Left lung (tissue), 14 donors: ENCODE results near the gene HNMT. TPM values are rescaled to one million over a fixed set of nuclear protein-coding genes. Genes with fewer than 3 reads are reported as not detected.
A peak's percentile ranks its signal among the peaks of the same experiment; 100 is the strongest.
"Not testable (repeated sequence)": the region's sequence is repeated elsewhere in the genome, so short reads cannot be mapped to it uniquely, and the experiment has no call there.

Experiments
- ATAC-seq: fragments of 200-7000 bp; cut with Tn5 transposase; one replicate; pipeline ENCODE4 v1.9.1; 2020; ENCODE audit warnings: moderate library complexity
- DNase-seq, 4 donors: peaks; one replicate each; pipeline ENCODE4 v3.0.0-alpha.2; 2013 to 2020
- H3K27ac ChIP-seq, 2 donors: fragments of 200-600 bp; sonication (generic) in 1 of 2; one replicate each; pipeline versions ENCODE4 v1.5.0 to v1.8.0; 2020 to 2021
- H3K27me3 ChIP-seq, 2 donors: fragments of 200-600 bp; sonication (generic) in 1 of 2; one replicate each; pipeline versions ENCODE4 v1.5.0 to v1.8.0; 2020 to 2021
- H3K36me3 ChIP-seq, 2 donors: fragments of 200-600 bp; sonication (generic) in 1 of 2; one replicate each; pipeline versions ENCODE4 v1.5.0 to v1.8.0; 2020 to 2021
- H3K4me1 ChIP-seq, 2 donors: fragments of 200-600 bp; one replicate each; pipeline ENCODE4 v1.8.0; 2021
- H3K4me3 ChIP-seq, 2 donors: fragments of 200-600 bp; sonication (generic) in 1 of 2; one replicate each; pipeline versions ENCODE4 v1.5.0 to v1.8.0; 2020 to 2021; ENCODE audit warnings: mild to moderate bottlenecking in 1 of 2
- H3K9me3 ChIP-seq, 2 donors: fragments of 200-600 bp; sonication (generic) in 1 of 2; one replicate each; pipeline versions ENCODE4 v1.5.0 to v1.8.0; 2020 to 2021
- intact Hi-C, 2 donors: fragments of 100-400 bp; cut with DNase I; formaldehyde crosslinking; loops; one replicate each; pipeline versions ENCODE4 v1.11.2 to v1.14.2; 2022
- long read RNA-seq, 12 donors: library from polyadenylated mRNA in 2 of 12; unstranded in 2 of 12; transcript quantifications; one replicate each; pipeline ENCODE4 v2.0.0 and lab custom pipeline, GENCODE V29; 2019 to 2026
- polyA plus RNA-seq, 6 donors: library from polyadenylated mRNA; unstranded; fragments of 120-200 nt; gene quantifications; one replicate each; pipeline ENCODE4 v1.2.1, GENCODE V29; 2013; ENCODE audit not compliant: insufficient read length in 6 of 6
- total RNA-seq, 2 donors: library from RNA; stranded (reverse); fragmentation: NEBNext Ultra II Directional; extraction: Animal tissue kit (Norgen Biotek cat#: 25700); gene quantifications; one replicate each; pipeline ENCODE4 v1.2.1, GENCODE V29; 2021
- TF ChIP-seq, protein P1 (sequence below), 2 donors: fragments of 200-600 bp; sonication (generic) in 1 of 2; IDR thresholded peaks; one replicate each; pipeline versions ENCODE4 v1.5.0 to v1.8.0; 2021; ENCODE audit warnings: antibody characterized with exemption in 2 of 2
- donor health status: DM: no; HTN: yes; CAD: no.
- donor health status: DM: no; HTN: no; CAD: no.

HNMT gene
- 10 to 100 TPM; 53.0 to 61.9 TPM for total RNA-seq
- 10 to 100 TPM; 74.1 to 98.9 (median 88.8) TPM for polyA plus RNA-seq
- long read RNA-seq, donor 1, transcript HNMT-202 (6 exons, 3,295 nt): major isoform, 33 of 37 reads
- long read RNA-seq, donor 1, partial matches to known transcripts: 0 of 37 reads
- long read RNA-seq, donor 1, other reads (novel, unspliced or antisense): 0 of 37 reads
- long read RNA-seq, donor 2, transcript HNMT-202 (6 exons, 3,295 nt): major isoform, 27 of 32 reads
- long read RNA-seq, donor 2, partial matches to known transcripts: 0 of 32 reads
- long read RNA-seq, donor 2, other reads (novel, unspliced or antisense): 0 of 32 reads
- long read RNA-seq, donor 3, transcript HNMT-202 (6 exons, 3,295 nt): major isoform, 26 of 30 reads
- long read RNA-seq, donor 3, partial matches to known transcripts: 0 of 30 reads
- long read RNA-seq, donor 3, other reads (novel, unspliced or antisense): 0 of 30 reads
- long read RNA-seq, donor 4, transcript HNMT-201 (2 exons, 504 nt): major isoform, 11 of 26 reads
- long read RNA-seq, donor 4, transcript HNMT-202 (6 exons, 3,295 nt): minor isoform, 10 of 26 reads
- long read RNA-seq, donor 4, partial matches to known transcripts: 0 of 26 reads
- long read RNA-seq, donor 4, other reads (novel, unspliced or antisense): 5 of 26 reads
- long read RNA-seq, donor 5, transcript HNMT-201 (2 exons, 504 nt): minor isoform, 8 of 48 reads
- long read RNA-seq, donor 5, transcript HNMT-202 (6 exons, 3,295 nt): major isoform, 39 of 48 reads
- long read RNA-seq, donor 5, partial matches to known transcripts: 0 of 48 reads
- long read RNA-seq, donor 5, other reads (novel, unspliced or antisense): 0 of 48 reads
- long read RNA-seq, donor 6, transcript HNMT-202 (6 exons, 3,295 nt): major isoform, 34 of 43 reads
- long read RNA-seq, donor 6, transcript HNMT-201 (2 exons, 504 nt): minor isoform, 8 of 43 reads
- long read RNA-seq, donor 6, partial matches to known transcripts: 0 of 43 reads
- long read RNA-seq, donor 6, other reads (novel, unspliced or antisense): 0 of 43 reads
- long read RNA-seq, donor 7, transcript HNMT-202 (6 exons, 3,295 nt): major isoform, 16 of 20 reads
- long read RNA-seq, donor 7, partial matches to known transcripts: 0 of 20 reads
- long read RNA-seq, donor 7, other reads (novel, unspliced or antisense): 0 of 20 reads
- long read RNA-seq, donor 8, transcript HNMT-202 (6 exons, 3,295 nt): major isoform, 11 of 17 reads
- long read RNA-seq, donor 8, partial matches to known transcripts: 0 of 17 reads
- long read RNA-seq, donor 8, other reads (novel, unspliced or antisense): 0 of 17 reads
- long read RNA-seq, donor 9: 0 reads
- long read RNA-seq, donor 10, transcript HNMT-202 (6 exons, 3,295 nt): major isoform, 11 of 18 reads
- long read RNA-seq, donor 10, partial matches to known transcripts: 0 of 18 reads
- long read RNA-seq, donor 10, other reads (novel, unspliced or antisense): 3 of 18 reads
- long read RNA-seq, donor 11, transcript HNMT-202 (6 exons, 3,295 nt): major isoform, 10 of 10 reads
- long read RNA-seq, donor 11, partial matches to known transcripts: 0 of 10 reads
- long read RNA-seq, donor 11, other reads (novel, unspliced or antisense): 0 of 10 reads
- long read RNA-seq, donor 12, transcript HNMT-201 (2 exons, 504 nt): minor isoform, 5 of 23 reads
- long read RNA-seq, donor 12, transcript HNMT-202 (6 exons, 3,295 nt): major isoform, 18 of 23 reads
- long read RNA-seq, donor 12, partial matches to known transcripts: 0 of 23 reads
- long read RNA-seq, donor 12, other reads (novel, unspliced or antisense): 0 of 23 reads

DNA sequence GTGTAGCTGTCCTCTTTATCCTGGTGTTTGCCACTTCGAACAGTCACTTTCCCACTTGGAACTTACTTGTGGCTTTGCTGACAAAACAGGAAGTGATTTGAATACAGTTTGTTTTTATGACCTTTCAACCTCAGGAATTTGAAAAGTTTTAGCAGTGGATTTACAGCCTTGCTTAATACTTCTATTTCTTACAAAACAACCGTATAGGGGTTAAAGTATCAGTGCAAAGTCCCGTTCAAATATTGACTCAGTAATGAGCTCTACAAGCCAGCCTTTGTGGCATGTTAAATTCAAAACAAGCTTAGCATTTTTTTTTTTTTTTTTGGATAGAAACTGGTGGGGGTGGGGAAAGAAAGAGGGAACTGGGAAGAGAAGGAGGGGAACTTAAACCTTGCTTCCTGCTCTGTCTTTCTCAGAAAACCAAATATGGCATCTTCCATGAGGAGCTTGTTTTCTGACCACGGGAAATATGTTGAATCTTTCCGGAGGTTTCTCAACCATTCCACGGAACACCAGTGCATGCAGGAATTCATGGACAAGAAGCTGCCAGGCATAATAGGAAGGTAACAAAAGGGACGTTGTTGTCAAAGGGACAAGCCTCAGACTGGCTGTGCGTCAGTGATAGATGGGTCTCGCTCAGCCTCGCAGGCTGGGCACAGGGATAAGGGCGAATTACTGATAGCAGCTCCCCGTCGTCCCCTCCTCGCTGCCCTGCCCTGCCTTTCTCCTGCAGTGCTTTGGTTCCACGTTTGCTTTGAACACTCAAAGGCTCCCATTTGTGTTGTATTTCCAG is at the start of gene HNMT:
HNMT (plus strand) TSS at position 408 of the 793 bp plus-strand sequence; CDS start at position 427, 19 bp downstream.
- Histone ChIP-seq H3K9me3 (no peaks in the 10 kb centered on the region), H3K4me1 (peaks cover 8 to 30% of the 10 kb centered on the region in 2 donors), H3K4me3 (peak within 1 kb of the TSS; percentile 43 to 46), H3K36me3 (no peaks in the 10 kb centered on the region), H3K27ac (peak within 1 kb of the TSS; percentile 87 to 94), H3K27me3 (no peaks in the 10 kb centered on the region)
- intact Hi-C loops: no loop called here
- TF ChIP-seq, protein P1, sequence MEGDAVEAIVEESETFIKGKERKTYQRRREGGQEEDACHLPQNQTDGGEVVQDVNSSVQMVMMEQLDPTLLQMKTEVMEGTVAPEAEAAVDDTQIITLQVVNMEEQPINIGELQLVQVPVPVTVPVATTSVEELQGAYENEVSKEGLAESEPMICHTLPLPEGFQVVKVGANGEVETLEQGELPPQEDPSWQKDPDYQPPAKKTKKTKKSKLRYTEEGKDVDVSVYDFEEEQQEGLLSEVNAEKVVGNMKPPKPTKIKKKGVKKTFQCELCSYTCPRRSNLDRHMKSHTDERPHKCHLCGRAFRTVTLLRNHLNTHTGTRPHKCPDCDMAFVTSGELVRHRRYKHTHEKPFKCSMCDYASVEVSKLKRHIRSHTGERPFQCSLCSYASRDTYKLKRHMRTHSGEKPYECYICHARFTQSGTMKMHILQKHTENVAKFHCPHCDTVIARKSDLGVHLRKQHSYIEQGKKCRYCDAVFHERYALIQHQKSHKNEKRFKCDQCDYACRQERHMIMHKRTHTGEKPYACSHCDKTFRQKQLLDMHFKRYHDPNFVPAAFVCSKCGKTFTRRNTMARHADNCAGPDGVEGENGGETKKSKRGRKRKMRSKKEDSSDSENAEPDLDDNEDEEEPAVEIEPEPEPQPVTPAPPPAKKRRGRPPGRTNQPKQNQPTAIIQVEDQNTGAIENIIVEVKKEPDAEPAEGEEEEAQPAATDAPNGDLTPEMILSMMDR (IDR thresholded peaks at IDR 0.05): no peak
- ATAC-seq (peak; percentile 73), DNase-seq (peak; percentile 38 to 68 (median 66))

DNA sequence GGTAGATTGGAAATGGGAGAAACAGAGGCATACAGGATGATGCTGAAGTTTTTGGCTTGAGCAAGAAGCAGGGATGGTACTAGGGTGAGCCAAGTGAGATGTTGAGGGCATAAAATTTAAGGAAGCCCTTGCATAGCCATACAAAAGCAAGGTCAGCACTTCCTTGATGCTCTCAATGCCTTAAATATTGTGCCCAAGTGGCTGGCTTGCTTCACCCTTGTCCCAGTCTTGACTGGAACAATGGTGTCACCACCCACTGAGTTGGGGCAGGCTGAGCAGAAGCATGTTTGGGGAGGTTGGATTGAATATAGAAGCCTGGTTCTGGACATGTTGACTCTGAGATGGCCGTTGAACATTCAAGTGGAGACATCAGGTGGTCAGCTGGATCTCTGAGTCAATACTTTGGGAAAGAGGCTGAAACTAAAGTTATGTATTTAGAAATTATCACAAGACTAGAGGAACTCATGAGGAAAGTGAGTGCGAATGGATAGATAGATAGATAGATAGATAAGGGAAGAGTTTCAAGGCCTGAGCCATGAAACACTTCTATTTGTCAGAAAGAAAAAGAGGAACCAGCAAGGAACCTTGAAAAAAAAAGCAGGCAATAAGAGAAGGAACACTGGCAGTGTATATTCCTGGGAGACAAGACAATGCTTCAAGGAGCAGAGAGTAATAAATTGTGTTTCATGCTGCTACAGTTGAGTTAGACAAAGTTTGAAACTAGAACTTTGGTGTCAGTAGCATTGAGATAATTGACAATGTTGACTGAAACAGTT is 43.0 kb upstream of the HNMT start:
- no peak overlapping the region for H3K4me3 ChIP-seq
- H3K9me3 ChIP-seq: no peaks in the 10 kb centered on the region
- intact Hi-C loops: no loop called here
- no peak for DNase-seq
- TF ChIP-seq, protein P1 (IDR thresholded peaks at IDR 0.05): no peak
- no peaks in the 10 kb centered on the region for H3K36me3 ChIP-seq
- no peak for ATAC-seq
- H3K27me3 ChIP-seq: no peaks in the 10 kb centered on the region
- peaks cover 0 to 6% of the 10 kb centered on the region in 2 donors for H3K4me1 ChIP-seq
- peak overlapping the region in 1 of 2 donors; percentile 66 for H3K27ac ChIP-seq

DNA sequence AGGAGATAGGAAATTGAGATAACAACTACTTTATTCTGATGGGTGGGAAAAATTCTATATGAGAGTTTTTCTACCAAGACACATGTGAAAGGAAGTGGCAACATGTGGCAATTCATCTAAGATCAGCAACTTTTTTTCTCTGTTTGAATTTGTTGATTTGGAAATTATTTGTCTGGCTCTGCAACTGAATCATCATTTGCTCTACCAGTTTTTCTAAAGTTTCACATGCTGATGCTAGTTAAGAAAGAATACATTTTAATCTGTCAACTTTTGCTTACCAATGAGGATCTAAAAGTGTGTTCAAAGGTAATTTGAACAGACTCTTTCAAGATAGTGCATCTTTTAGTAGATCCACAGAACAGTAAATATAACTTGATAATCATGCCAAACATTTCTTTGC is 42.1 kb upstream of the HNMT start:
- intact Hi-C loops, H3K36me3 ChIP-seq, H3K9me3 ChIP-seq, DNase-seq, H3K4me1 ChIP-seq, ATAC-seq, H3K27me3 ChIP-seq, H3K4me3 ChIP-seq: not testable (repeated sequence)
- H3K27ac ChIP-seq: peak overlapping the region in 1 of 2 donors; percentile 66

DNA sequence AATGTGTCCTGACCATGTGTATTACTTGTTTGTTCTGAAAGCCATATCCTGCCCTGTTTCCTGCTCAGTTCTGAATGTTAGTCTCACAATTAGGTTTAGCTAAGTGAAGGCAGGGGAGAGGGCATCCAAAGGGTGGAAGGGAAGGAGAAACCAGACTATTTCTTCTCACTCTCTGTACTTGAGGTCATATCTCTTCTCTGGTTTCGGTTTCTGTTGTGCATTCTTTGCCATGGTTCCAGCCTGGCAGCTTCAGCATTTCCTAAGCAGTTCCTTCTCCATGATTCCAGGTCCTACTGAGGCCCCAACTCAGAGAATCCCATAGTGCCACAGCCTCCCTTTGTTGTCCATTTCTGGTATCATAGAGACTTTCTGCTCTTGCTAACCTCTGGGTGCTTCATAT is 40.3 kb upstream of the HNMT start:
- Histone ChIP-seq H3K27ac (no peak overlapping the region), H3K4me1 (peaks cover 0 to 6% of the 10 kb centered on the region in 2 donors), H3K36me3 (no peaks in the 10 kb centered on the region), H3K4me3 (no peak overlapping the region), H3K27me3 (no peaks in the 10 kb centered on the region), H3K9me3 (no peaks in the 10 kb centered on the region)
- no peak for DNase-seq
- no peak for ATAC-seq
- intact Hi-C loops: no loop called here
- TF ChIP-seq, protein P1 (IDR thresholded peaks at IDR 0.05): no peak
